ENCODE data around the gene NAPSA.

DNA sequence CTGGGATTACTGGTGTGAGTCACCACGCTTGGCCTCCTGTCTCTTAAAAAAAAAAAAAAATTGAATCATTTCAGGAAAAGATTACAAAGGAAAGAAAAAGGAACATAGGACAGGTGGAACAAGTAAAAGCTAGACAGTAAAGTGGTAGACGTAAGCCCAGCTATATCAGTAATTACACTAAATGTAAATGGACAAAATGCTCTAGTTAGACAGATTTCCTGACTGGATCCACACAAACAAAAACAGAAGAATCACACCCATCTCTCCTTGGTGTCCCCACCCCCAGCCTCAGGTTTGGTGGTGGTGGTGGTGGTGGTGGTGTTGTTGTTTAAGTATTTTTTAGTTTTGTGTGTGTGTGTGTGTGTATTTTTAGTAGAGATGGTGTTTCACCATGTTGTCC, 47.0 kb upstream of the NAPSA start:
- TF ChIP-seq, protein P1, sequence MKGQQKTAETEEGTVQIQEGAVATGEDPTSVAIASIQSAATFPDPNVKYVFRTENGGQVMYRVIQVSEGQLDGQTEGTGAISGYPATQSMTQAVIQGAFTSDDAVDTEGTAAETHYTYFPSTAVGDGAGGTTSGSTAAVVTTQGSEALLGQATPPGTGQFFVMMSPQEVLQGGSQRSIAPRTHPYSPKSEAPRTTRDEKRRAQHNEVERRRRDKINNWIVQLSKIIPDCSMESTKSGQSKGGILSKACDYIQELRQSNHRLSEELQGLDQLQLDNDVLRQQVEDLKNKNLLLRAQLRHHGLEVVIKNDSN (IDR thresholded peaks at IDR 0.05): no peak
- TF ChIP-seq CREB1 (IDR thresholded peaks at IDR 0.05; ENCODE audit: low read depth): no peak
- no peak for TF ChIP-seq EGR1 (IDR thresholded peaks at IDR 0.05)
- TF ChIP-seq TEAD4 (IDR thresholded peaks at IDR 0.05): no peak
- TF ChIP-seq, protein P2, sequence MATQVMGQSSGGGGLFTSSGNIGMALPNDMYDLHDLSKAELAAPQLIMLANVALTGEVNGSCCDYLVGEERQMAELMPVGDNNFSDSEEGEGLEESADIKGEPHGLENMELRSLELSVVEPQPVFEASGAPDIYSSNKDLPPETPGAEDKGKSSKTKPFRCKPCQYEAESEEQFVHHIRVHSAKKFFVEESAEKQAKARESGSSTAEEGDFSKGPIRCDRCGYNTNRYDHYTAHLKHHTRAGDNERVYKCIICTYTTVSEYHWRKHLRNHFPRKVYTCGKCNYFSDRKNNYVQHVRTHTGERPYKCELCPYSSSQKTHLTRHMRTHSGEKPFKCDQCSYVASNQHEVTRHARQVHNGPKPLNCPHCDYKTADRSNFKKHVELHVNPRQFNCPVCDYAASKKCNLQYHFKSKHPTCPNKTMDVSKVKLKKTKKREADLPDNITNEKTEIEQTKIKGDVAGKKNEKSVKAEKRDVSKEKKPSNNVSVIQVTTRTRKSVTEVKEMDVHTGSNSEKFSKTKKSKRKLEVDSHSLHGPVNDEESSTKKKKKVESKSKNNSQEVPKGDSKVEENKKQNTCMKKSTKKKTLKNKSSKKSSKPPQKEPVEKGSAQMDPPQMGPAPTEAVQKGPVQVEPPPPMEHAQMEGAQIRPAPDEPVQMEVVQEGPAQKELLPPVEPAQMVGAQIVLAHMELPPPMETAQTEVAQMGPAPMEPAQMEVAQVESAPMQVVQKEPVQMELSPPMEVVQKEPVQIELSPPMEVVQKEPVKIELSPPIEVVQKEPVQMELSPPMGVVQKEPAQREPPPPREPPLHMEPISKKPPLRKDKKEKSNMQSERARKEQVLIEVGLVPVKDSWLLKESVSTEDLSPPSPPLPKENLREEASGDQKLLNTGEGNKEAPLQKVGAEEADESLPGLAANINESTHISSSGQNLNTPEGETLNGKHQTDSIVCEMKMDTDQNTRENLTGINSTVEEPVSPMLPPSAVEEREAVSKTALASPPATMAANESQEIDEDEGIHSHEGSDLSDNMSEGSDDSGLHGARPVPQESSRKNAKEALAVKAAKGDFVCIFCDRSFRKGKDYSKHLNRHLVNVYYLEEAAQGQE (IDR thresholded peaks at IDR 0.05; ENCODE audit: low read depth): no peak
- TF ChIP-seq, protein P3, sequence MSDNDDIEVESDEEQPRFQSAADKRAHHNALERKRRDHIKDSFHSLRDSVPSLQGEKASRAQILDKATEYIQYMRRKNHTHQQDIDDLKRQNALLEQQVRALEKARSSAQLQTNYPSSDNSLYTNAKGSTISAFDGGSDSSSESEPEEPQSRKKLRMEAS (IDR thresholded peaks at IDR 0.05): no peak
- no peak for TF ChIP-seq FOXM1 (IDR thresholded peaks at IDR 0.05; ENCODE audit: borderline replicate concordance, low read depth)
- no peak for TF ChIP-seq RAD21 (IDR thresholded peaks at IDR 0.05; ENCODE audit: low read depth)
- TF ChIP-seq EP300 (IDR thresholded peaks at IDR 0.05; ENCODE audit: borderline replicate concordance): no peak
- TF ChIP-seq CEBPB (IDR thresholded peaks at IDR 0.05): no peak
- TF ChIP-seq ZBTB7A (IDR thresholded peaks at IDR 0.05; ENCODE audit: low read depth): no peak
- no peak for TF ChIP-seq TAF1 (IDR thresholded peaks at IDR 0.05; ENCODE audit: low read depth)
- no peak for TF ChIP-seq YY1 (IDR thresholded peaks at IDR 0.05; ENCODE audit: low read depth)
- no peak for TF ChIP-seq TCF12 (IDR thresholded peaks at IDR 0.05; ENCODE audit: low read depth)

Measured in Ishikawa (cell line).